Mononuclear cell (primary cell): ENCODE data around the gene CEP112. TPM values are rescaled to one million over a fixed set of nuclear protein-coding genes. Genes with fewer than 3 reads are reported as not detected.
A peak's percentile ranks its signal among the peaks of the same experiment; 100 is the strongest.

Source experiments
- H3K27me3 ChIP-seq: 2 replicates; pipeline ENCODE4 v1.6.0; 2011; ENCODE audit warnings: low read length, control low read depth; ENCODE audit not compliant: insufficient read depth
- H3K4me1 ChIP-seq: 2 replicates; pipeline ENCODE4 v1.5.1; 2011; ENCODE audit warnings: mild to moderate bottlenecking, low read length, control low read depth; ENCODE audit not compliant: insufficient read depth
- H3K4me3 ChIP-seq: 2 replicates; pipeline ENCODE4 v1.5.1; 2011; ENCODE audit warnings: mild to moderate bottlenecking, low read length, moderate library complexity
- H3K9me3 ChIP-seq: 2 replicates; pipeline ENCODE4 v1.5.1; 2011; ENCODE audit warnings: low read depth, mild to moderate bottlenecking, control low read depth, low read length
- total RNA-seq: library from RNA; depleted of rRNA; stranded (reverse); fragments of >200 nt; gene quantifications from one replicate; pipeline ENCODE4 v1.2.3, GENCODE V29; 2012

Gene CEP112
- total RNA-seq: 3.3 TPM

DNA sequence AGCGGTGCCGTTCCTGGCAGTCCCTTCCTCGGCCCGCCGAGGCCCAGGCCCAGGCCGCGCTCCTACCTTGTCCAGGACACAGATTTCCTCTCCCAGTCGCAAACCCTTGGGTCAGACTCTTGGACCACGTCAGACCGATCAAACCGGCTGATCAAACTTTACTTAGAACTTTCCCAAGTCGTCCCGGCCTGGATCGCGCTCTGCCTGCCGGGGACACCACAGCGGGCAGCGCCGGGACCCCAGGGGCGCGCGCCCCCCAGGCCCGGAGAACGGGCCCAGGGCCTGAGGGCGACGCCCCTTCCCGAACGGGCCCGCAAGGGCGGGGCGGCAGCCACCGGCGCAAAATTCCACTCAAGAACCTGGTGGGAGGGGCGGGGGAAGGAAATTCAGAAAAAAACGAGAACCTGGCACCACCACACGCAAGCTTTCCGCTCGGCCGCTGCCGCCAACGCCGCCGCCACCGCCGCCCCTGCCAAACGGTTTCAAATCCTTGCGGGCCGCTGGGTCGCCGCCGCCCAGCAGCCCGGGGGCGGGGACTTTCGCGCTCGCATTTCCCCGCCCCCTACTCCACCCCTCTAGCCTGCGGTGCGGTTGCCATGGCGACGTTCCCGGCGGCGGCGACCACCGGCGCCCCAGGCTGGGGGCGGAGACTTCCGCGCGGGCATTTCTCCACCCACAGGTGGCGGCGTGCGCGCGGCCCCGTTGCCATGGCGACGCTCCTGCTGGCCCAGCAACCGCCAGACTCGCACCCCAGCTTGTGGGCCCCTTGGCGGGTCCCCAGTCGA lies at the start of gene CEP112:
Gene CEP112, minus strand, starts transcription at position 541 of the 785 bp plus-strand sequence.
- Histone ChIP-seq H3K4me3 (peak within 1 kb of the TSS; percentile 62), H3K9me3 (no peaks in the 10 kb centered on the region), H3K4me1 (peaks cover 11% of the 10 kb centered on the region), H3K27me3 (no peaks in the 10 kb centered on the region)

DNA sequence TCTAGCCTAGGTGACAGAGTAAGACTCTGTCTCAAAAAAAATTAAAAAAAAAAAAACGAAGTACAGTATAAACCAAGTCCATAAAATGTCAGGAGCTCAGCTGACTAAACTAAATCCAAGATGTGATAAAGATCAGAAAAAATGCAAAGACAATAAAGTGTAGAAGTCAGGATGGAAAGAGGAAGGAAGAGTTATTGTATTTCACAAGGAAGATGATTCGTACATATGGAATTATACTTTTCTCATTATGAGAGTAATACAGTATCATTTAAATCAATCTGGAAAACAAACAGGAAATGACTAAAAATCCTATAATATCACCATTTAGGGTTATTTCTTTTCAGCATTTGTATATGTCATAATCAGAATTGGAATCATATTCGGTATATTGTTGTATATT lies 48.7 kb upstream of the CEP112 start:
- Histone ChIP-seq H3K9me3 (no peaks in the 10 kb centered on the region), H3K4me1 (no peaks in the 10 kb centered on the region), H3K4me3 (no peak overlapping the region), H3K27me3 (no peaks in the 10 kb centered on the region)

DNA sequence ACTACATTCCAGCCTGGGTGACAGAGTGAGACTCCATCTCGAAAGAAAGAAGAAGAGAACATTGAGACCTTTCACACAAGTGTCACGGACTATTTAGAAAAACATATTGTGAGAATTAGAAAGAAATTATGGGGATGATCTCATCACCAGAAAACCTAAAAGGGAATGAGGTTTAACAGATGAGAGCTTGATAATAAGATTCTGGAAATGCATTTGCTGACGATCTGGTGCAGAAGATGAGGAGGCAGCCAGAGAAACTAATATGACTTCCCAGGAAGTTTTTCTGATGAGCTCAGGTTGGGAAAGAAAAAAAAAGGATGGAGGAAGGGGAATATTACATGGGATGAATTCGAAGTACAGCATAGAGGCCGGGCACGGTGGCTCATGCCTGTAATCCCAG lies 48.1 kb upstream of the CEP112 start:
- no peaks in the 10 kb centered on the region for H3K27me3 ChIP-seq
- no peaks in the 10 kb centered on the region for H3K4me1 ChIP-seq
- H3K4me3 ChIP-seq: no peak overlapping the region
- H3K9me3 ChIP-seq: no peaks in the 10 kb centered on the region

DNA sequence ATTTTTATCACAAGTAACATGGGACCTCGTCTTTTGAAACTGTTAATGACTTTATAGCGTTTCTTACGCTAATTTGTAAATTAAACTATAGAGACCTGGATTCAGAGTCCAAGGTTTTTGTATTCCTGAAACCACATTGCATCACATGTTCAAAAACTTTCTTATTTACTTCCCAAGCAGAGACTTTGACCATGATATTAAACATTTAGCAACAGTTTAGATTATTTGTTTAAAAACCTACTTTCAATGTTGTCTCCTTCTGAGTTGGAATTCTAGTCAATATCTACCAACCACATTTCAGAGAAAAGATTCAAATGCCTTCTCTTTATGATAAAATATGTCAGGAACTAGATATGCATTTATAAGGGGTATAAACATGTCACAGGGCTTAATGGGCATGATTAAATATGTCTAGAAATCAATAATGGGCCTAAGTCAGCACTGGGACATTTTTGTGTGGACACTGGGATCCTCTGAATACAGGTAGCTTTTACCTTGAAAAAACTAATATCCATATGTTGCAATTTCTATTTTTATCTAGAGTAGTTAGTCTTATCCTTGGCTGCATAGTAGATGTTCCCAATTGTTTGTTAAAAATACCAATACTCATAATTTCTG lies 43.6 kb upstream of the CEP112 start:
- H3K4me3 ChIP-seq: no peak overlapping the region

DNA sequence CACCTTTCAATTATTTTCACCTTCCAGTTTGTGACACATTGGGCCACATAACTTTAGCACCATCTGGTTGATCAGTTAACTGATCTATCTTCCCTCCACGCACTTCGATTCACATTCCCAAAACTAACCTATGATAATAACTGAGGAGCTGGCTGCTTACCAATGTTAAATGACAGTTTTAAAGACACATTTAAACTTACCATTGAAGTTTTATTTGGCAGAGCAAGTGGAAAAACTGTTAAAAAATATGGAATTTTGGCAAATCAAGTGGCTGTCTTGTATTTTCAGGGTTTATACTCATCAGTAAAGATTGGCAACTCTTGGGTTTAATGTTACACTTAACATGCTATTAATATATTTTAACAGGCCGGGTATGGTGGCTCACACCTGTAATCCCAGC lies 42.7 kb upstream of the CEP112 start:
- H3K4me1 ChIP-seq: no peaks in the 10 kb centered on the region
- H3K27me3 ChIP-seq: no peaks in the 10 kb centered on the region
- H3K9me3 ChIP-seq: no peaks in the 10 kb centered on the region
- H3K4me3 ChIP-seq: no peak overlapping the region

More for the DNA sequence above, 43.6 kb upstream of the CEP112 start:
- Histone ChIP-seq H3K9me3 (no peaks in the 10 kb centered on the region), H3K4me1 (no peaks in the 10 kb centered on the region), H3K27me3 (no peaks in the 10 kb centered on the region)

DNA sequence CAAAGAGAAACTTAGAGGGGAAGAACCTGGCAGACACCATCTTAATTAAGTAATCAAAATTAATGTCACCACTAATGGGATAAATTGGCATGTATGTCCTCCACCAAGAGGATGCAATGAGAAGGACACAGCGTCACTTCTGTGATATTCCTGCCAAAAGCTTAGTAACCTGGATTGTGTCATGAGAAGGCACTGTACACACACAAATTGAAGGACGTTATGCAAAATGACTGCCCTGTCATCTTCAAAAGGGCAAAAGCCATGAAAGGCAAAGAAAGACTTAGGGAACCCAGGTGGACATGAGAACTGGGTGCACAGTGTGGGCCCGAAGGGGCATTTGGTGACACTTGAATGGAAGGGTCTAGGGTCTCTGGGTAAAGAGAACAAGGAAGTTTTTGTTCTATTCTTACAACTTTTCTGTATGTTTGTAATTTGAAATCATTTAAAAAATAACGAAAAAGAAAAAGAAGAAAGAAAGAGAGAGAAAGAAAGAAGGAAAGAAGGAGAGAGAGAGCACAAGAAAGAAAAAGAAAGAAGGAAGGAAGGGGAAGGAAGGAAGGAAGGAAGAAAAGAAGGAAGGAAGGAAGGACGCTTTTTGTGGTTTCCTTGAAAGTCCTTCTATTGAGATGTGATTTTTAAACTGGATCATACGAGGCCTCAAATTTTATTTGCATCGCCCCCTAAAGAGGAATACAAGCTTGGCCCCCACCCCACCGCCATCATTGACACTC lies 41.3 kb upstream of the CEP112 start:
- H3K9me3 ChIP-seq: no peaks in the 10 kb centered on the region
- no peak overlapping the region for H3K4me3 ChIP-seq
- no peaks in the 10 kb centered on the region for H3K4me1 ChIP-seq
- no peaks in the 10 kb centered on the region for H3K27me3 ChIP-seq

DNA sequence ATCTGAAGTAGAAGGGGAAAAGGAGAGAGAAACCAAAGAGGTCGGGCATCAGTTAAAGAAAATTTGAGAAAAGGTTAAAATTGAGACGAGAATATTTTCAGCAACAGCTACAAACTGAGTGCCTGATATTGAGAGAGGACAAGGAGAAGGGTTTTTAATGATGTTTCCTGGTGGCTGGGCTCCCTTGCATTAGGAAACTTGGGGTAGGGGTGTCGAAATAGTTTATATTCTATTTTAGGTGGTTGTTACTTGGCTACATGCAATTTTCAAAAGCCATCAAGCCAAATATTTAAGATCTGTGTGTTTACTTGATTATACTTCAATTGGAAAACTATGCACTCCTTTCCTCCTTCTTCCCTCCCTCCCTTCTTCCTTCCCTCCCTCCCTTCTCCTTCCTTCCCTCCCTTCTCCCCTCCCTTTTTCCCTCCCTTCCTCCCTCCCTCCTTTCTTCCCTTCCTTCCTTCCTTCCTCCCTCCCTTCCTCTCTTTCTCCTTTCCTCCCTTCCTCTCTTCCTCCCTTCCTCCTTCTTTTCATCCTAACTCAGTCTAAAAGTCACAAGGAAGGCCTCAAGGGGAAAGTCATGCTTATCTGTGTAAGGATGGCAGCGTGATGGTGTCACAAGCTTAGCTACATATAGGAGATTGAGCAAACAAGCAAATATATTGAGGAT lies 39.1 kb upstream of the CEP112 start:
- no peaks in the 10 kb centered on the region for H3K4me1 ChIP-seq
- no peak overlapping the region for H3K4me3 ChIP-seq
- no peaks in the 10 kb centered on the region for H3K27me3 ChIP-seq
- H3K9me3 ChIP-seq: no peaks in the 10 kb centered on the region

DNA sequence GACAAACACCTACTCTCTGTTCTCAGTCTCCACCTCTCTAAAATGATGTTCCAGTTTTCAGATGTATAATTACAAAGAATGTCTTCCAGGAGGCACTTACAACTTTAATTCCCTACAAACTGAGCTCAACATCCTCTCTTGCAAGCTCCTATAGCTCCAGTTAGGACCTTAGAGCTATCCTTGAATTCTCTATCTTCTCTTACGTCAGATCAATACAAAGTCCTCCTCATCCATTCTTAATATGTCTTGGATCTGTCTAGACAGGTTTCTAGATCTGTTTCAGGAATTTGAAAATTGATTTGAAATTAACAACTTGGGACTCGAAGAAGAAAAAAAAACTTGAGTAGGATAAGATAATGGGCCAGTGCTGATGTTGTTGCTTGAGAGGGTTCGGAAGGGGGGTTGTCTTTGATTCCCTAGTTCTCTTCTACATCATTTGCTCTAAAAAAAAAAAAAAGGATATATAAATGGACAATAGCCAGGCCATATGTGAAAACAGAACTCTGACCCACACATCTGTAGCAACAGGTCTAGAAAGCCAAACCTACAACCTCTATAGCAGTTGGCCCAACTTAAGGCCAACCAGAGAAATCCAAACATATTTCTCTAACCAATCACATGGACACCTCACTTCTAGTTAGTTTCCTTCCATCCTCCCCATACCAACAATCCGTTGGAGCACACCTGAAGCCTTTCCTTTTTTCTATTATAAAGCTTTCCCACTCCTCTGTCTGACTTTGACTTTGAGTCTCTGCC lies 38.0 kb upstream of the CEP112 start:
- Histone ChIP-seq H3K4me3 (no peak overlapping the region), H3K9me3 (no peaks in the 10 kb centered on the region), H3K27me3 (no peaks in the 10 kb centered on the region), H3K4me1 (no peaks in the 10 kb centered on the region)

DNA sequence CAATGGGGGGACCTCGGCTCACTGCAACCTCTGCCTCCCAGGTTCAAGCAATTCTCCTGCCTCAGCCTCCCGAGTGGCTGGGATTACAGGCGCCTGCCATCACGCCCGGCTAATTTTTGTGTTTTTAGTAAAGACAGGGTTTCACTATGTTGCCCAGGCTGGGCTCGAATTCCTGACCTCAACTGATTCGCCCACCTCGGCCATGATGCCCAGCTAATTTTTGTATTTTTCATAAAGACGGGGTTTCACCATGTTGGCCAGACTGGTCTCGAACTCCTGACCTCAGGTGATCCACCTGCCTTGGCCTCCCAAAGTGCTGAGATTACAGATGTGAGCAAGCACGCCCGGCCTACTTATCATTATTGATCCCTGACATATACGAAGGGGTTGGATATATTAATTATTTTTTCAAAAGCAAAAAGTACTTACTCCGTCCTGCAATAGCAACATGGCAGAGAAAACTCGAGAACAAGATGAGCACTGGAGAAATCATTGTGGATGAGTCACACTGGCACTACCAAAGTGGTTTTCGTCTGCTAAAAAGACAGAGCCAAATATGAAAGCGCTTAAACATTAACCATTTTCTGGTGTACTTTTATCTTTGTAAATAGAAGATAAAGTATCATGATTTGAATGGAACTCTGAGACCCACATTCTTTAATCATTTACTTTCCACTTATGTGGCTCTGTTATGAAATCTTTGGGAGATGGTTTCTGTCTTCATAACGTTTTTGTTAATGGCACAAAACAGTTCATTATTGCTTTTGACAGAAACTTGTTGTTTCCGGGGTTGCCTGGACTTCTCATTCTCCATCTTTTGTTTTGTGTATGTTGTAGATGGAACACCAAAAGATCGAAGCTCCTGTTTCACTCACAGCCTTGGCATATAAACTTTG lies 37.2 kb upstream of the CEP112 start, which contains the start of gene APOH:
Gene APOH, minus strand, starts transcription at position 529 of the 896 bp plus-strand sequence. Its CDS starts 36 bp downstream, at position 493.
- no peaks in the 10 kb centered on the region for H3K27me3 ChIP-seq
- no peaks in the 10 kb centered on the region for H3K4me1 ChIP-seq
- H3K4me3 ChIP-seq: no peak within 1 kb of the TSS
- H3K9me3 ChIP-seq: no peaks in the 10 kb centered on the region

DNA sequence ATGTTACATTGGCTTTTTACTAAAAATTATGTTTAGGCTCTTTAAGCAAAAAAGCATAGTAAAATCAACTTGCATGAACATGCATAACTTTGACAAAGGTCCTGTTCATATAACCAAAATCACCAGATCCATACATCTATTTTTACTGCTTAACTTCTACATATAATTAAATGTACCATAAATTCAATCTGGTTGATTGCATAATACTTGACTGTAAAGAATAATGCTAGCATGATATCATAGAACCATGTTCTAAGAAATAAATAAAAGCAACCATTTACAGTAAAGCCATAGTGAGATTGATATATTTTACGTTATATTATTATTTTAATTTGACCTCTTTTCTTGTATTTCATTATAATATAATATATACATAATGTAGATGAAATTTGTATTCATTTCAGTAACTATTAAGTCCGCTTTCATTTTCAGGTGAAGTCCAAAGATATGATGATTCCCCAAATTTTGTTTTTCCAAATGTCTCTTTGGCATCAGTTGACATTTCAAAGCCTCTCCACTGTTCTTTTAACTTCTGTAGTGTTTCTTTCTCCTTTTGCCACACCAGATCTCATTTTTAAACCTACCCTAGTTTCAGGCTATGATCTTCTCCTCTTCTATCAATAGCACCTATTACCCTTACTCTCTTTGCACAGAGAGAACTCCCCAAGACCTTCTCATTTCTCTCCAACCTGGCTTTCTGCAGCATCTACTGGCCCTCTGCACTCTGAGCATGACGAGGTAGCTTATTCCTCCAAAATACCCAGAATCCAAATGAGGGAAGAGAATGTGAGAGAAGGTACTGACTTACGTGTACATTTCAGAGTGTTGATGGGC lies 35.5 kb upstream of the CEP112 start:
- Histone ChIP-seq H3K27me3 (no peaks in the 10 kb centered on the region), H3K4me3 (no peak overlapping the region), H3K9me3 (no peaks in the 10 kb centered on the region), H3K4me1 (no peaks in the 10 kb centered on the region)

DNA sequence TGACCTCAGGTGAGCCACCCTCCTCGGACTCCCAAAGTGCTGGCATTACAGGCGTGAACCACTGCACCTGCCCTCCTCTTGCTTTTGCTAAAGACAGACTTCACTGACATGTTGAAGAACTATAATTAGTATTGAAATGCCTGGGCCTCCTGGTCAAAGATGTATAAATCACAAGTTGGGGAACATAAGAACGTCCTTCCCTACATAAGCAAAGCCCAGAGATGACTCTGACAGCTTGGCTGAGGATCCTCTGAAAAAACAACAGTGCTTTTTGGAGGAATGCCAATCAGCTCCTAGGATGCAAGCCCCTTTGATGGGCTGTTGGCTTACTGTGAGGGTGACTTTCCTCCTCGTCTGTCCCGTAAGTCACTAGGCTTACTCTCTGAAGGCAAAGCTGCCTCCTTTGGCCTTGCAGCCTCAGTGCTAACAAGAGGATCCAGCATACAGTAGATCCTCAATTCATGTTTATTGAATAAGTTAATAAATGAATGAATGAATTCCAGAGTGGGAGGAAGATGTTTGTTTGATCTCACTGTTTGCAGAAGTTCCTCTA lies 30.9 kb upstream of the CEP112 start:
- Histone ChIP-seq H3K27me3 (no peaks in the 10 kb centered on the region), H3K9me3 (no peaks in the 10 kb centered on the region), H3K4me3 (no peak overlapping the region), H3K4me1 (no peaks in the 10 kb centered on the region)

DNA sequence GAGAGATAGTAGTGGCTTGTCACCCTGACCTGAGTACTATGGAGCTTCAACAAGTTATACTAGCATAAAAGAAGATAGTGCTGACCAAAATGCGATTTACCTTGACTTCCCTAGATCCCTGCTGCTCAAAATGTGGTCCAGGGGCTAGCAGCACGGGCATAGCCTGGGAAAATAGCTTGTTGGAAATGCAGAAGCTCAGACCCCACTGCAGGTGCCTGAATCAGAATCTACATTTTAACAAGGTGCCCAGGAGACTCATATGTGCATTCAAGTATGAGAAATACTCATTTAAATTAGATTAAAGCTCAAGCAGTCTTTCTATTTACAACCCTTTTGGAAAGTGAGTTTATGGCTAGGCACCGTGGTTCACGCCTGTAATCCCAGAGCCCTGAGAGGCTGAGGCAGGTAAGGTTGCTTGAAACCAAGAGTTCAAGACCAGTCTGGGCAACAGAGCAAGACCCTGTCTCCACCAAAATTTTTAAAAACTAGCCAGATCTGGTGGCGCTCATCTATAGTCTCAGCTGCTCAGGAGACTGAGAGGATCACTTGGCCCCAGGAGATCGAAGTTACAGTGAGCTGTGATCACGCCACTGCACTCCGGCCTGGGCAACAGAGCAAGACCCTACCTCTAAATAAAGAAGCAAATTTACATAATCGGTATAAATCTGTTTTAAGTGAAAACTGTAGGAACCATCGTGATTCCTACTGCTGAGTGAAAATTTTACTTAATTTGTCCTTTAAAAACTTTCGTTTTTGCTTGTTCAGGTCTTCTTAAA lies 30.0 kb upstream of the CEP112 start:
- H3K27me3 ChIP-seq: no peaks in the 10 kb centered on the region
- no peaks in the 10 kb centered on the region for H3K9me3 ChIP-seq
- no peaks in the 10 kb centered on the region for H3K4me1 ChIP-seq
- no peak overlapping the region for H3K4me3 ChIP-seq
